ENCODE results near the gene GGACT.
"Not testable (repeated sequence)": the region's sequence is repeated elsewhere in the genome, so short reads cannot be mapped to it uniquely, and the experiment has no call there.

Gene GGACT

DNA sequence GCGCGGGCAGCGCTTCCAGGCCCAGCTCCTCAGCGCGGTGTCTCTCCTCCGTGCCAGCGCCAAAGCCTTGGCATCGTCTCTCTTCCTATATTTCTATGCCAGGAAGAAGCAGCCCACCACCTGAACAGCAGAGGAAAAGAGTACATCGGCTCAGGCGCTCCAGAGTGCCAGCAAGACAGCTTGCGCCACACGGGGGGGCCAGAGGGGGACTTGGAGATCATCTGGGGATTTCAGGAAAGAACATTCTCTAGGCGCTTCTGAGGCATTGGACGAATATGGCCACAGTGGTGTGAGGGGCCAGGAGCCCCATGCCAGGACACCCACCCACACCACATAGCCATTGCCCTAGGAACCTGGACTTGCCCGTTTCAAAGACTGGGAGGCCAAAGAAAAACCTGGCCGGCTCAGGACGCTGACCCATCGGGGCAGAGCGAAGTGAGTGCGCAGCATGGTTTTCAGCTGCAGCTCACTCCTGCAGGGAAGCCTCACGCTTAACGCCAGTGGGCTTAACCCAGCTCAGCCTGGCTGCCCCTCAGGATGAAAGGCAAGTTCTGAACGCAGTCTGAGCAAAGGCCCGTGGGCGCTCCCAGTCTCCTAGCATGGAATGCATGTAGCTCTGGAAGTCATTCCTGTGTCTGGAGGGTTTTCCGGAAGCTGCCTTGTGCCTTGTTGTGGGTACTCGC is 62.1 kb downstream of the GGACT start:
- H3K9ac ChIP-seq (ENCODE audit: low read depth, low read length) = no peak overlapping the region
- H3K27me3 ChIP-seq (ENCODE audit: insufficient read depth, low read length) = no peaks in the 10 kb centered on the region
- no peak overlapping the region for H3K4me3 ChIP-seq (ENCODE audit: low read length)
- H3K9me3 ChIP-seq (ENCODE audit: insufficient read depth, low read depth, low read length) = no peaks in the 10 kb centered on the region
- peaks cover 14% of the 10 kb centered on the region for H3K36me3 ChIP-seq (ENCODE audit: insufficient read depth, low read depth, low read length)
- H3K4me1 ChIP-seq (ENCODE audit: insufficient read depth, low read length) = peaks cover 22% of the 10 kb centered on the region
- H3K27ac ChIP-seq (ENCODE audit: low read length) = no peak overlapping the region

- Histone ChIP-seq H3K9ac (ENCODE audit: low read depth, low read length) (no peak overlapping the region), H3K4me1 (ENCODE audit: insufficient read depth, low read length) (peaks cover 25% of the 10 kb centered on the region), H3K36me3 (ENCODE audit: insufficient read depth, low read depth, low read length) (peaks cover 14% of the 10 kb centered on the region), H3K4me3 (ENCODE audit: low read length) (no peak overlapping the region), H3K9me3 (ENCODE audit: insufficient read depth, low read depth, low read length) (no peaks in the 10 kb centered on the region), H3K27ac (ENCODE audit: low read length) (no peak overlapping the region), H3K27me3 (ENCODE audit: insufficient read depth, low read length) (no peaks in the 10 kb centered on the region)
Observed at GRCh38 chr13:100525453-100526317, 62.9 kb downstream of the GGACT start.

DNA sequence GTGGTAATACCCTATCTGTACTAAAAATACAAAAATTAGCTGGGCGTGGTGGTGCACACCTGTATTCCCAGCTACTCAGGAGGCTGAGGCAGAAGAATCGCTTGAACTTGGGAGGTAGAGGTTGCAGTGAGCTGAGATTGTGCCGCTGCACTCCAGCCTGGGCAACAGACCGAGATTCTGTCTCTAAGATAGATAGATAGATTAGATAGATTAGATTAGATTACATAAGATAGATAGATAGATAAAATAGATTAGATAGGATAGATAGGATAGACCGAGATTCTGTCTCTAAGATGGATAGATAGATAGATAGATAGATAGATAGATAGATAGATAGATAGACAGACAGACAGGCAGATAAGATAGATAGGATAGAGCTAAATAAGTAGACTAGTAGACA is 63.9 kb downstream of the GGACT start:
- peaks cover 16% of the 10 kb centered on the region for H3K4me1 ChIP-seq (ENCODE audit: insufficient read depth, low read length)
- not testable (repeated sequence) for H3K9ac ChIP-seq (ENCODE audit: low read depth, low read length); H3K4me3 ChIP-seq (ENCODE audit: low read length); H3K27ac ChIP-seq (ENCODE audit: low read length); H3K27me3 ChIP-seq (ENCODE audit: insufficient read depth, low read length); H3K9me3 ChIP-seq (ENCODE audit: insufficient read depth, low read depth, low read length); H3K36me3 ChIP-seq (ENCODE audit: insufficient read depth, low read depth, low read length)

DNA sequence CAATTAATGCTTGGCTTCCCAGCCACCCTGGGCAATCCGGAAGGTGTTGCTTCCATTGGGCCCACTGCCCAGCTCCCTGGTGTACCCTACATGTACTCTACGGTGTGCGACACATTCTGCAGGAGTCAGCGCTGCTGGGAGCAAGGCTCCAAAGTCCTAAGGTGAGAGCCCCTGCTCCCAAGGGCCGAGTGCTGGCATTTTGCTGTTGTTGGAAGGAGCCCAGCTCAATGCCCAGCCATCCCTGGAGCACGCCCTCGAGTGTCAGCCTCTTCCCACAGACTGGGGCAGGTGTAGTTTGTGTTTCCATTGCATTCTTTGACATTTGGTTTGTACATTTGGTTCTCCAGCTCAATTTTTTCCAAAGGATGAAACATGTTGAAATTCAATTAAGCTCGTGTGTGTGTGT is 64.6 kb downstream of the GGACT start:
- Histone ChIP-seq H3K9me3 (ENCODE audit: insufficient read depth, low read depth, low read length) (no peaks in the 10 kb centered on the region), H3K27ac (ENCODE audit: low read length) (no peak overlapping the region), H3K9ac (ENCODE audit: low read depth, low read length) (no peak overlapping the region), H3K4me1 (ENCODE audit: insufficient read depth, low read length) (peaks cover 20% of the 10 kb centered on the region), H3K4me3 (ENCODE audit: low read length) (no peak overlapping the region), H3K36me3 (ENCODE audit: insufficient read depth, low read depth, low read length) (peaks cover 10% of the 10 kb centered on the region), H3K27me3 (ENCODE audit: insufficient read depth, low read length) (no peaks in the 10 kb centered on the region)

DNA sequence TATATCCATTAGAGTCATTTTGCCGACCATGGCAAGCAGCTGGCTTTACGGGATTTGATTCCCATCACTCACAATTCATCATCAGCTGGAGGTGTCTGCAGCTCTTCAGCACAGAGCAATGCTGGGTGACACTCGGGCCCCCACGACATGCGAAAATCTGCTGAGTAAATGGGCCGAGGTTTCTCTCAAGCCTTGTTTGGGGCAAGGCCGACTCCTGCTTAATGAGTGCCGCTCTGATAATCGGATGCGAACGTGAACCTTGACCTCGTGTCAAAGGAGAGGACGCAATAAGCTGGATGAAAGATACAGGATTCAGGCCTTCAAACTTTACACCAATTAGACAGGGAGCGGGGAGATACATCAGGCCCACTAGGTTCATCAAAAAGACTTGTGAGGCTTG is 65.2 kb downstream of the GGACT start:
- Histone ChIP-seq H3K9me3 (ENCODE audit: insufficient read depth, low read depth, low read length) (no peaks in the 10 kb centered on the region), H3K36me3 (ENCODE audit: insufficient read depth, low read depth, low read length) (peaks cover 9% of the 10 kb centered on the region), H3K27me3 (ENCODE audit: insufficient read depth, low read length) (no peaks in the 10 kb centered on the region), H3K4me3 (ENCODE audit: low read length) (no peak overlapping the region), H3K4me1 (ENCODE audit: insufficient read depth, low read length) (peaks cover 20% of the 10 kb centered on the region), H3K27ac (ENCODE audit: low read length) (no peak overlapping the region), H3K9ac (ENCODE audit: low read depth, low read length) (no peak overlapping the region)

DNA sequence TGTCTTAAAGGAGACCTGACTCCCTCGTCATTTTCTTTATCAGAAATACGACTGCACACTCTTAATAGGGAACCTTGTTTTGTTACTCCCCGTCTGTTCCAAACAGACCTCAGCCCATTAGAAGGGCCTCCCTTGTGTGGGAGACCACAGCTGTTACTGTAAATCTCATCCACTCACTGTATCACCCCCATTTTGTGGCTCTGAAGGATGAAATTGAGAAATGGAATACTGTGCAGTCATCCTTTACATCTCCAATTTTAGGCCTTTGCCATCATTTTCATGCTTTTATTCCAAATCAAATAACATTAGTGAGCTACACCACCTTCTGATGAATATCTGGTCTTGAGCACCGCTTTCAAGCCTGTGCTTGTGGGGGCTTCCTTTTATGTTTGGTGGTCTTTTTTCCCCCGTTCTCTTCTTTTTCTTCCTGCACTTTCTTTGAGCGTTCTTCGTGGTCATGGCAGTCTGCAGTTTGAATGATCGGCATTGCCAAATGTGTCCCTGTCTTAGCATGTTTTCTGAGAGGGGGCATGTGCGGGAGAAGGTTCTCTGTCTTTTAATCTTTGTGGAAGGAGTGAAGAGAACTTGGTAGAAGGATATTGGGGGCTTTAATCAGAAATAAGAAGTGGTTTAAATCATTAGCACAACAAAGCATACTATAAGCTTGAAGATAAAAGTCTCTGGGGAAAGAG is 65.8 kb downstream of the GGACT start:
- no peaks in the 10 kb centered on the region for H3K9me3 ChIP-seq (ENCODE audit: insufficient read depth, low read depth, low read length)
- H3K9ac ChIP-seq (ENCODE audit: low read depth, low read length) = no peak overlapping the region
- peaks cover 3% of the 10 kb centered on the region; the same call in 1 of the 2 replicates for H3K36me3 ChIP-seq (ENCODE audit: insufficient read depth, low read depth, low read length)
- no peaks in the 10 kb centered on the region for H3K27me3 ChIP-seq (ENCODE audit: insufficient read depth, low read length)
- no peak overlapping the region for H3K4me3 ChIP-seq (ENCODE audit: low read length)
- peaks cover 21% of the 10 kb centered on the region for H3K4me1 ChIP-seq (ENCODE audit: insufficient read depth, low read length)
- H3K27ac ChIP-seq (ENCODE audit: low read length) = no peak overlapping the region

DNA sequence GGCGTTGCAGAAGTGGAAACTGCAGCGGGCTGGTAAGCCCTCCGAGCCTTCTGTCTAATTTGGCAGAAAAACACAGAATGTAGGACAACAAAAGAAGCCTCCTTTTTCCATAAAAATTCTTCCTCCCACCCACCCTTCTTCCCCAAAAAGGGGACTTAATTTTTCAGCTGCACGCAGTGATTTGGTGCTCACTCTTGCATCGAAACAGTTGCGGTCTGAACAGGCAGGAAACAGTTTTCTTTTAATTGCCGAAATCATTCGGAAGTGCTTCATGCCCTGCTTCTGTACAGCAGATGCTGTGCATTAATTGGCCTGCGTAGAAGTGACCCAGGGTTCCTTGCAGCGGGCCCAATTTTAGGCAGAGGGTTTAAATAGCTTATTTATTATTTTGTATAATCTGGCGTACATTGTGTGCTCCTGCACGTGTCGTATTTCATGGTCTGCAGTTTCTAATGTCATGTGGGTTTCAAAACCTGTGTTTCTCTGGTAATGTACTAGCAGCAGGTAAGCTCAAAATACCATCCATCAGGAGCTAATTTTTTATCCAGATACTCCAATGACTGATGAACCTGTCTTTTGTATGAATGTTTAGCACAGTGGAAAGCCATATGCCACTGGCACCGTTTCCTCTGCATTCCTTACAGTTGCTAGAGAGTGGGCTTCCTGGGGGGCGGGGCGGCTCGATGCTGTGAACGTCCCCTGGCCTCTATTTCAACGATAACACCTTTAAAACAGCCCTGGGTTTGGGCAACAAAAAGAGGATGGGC is 66.6 kb downstream of the GGACT start:
- no peak overlapping the region for H3K4me3 ChIP-seq (ENCODE audit: low read length)
- no peak overlapping the region for H3K27ac ChIP-seq (ENCODE audit: low read length)
- no peaks in the 10 kb centered on the region for H3K36me3 ChIP-seq (ENCODE audit: insufficient read depth, low read depth, low read length)
- no peaks in the 10 kb centered on the region for H3K27me3 ChIP-seq (ENCODE audit: insufficient read depth, low read length)
- H3K9me3 ChIP-seq (ENCODE audit: insufficient read depth, low read depth, low read length) = no peaks in the 10 kb centered on the region
- H3K9ac ChIP-seq (ENCODE audit: low read depth, low read length) = peak overlapping the region; percentile 13; the same call in 1 of the 2 replicates
- peaks cover 27% of the 10 kb centered on the region for H3K4me1 ChIP-seq (ENCODE audit: insufficient read depth, low read length)

- H3K4me3 ChIP-seq (ENCODE audit: low read length) = no peak overlapping the region
- no peaks in the 10 kb centered on the region; the same call in 1 of the 2 replicates for H3K36me3 ChIP-seq (ENCODE audit: insufficient read depth, low read depth, low read length)
Observed at GRCh38 chr13:100520936-100521850, 67.4 kb downstream of the GGACT start.

DNA sequence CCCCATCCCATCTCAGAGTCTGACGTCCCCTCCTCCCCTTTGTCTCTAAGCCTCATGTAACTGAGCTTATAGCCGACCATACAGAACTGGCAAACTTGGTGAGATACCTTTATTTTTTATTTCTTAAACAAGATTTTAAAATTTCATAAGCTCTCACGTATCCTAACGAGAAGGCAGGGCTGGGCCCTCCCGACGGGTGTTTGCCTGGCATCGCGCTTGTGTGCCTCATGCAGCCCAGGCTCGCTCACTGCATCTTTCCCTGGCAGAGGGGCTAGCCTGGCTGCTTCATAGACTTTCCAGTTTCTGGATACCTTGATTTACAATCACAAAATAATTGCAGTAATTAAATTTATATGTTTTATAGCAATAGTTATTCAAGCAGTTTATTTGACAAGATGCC is 69.0 kb downstream of the GGACT start:
- H3K9me3 ChIP-seq (ENCODE audit: insufficient read depth, low read depth, low read length) = no peaks in the 10 kb centered on the region
- no peak overlapping the region for H3K9ac ChIP-seq (ENCODE audit: low read depth, low read length)
- H3K27ac ChIP-seq (ENCODE audit: low read length) = no peak overlapping the region
- no peaks in the 10 kb centered on the region for H3K27me3 ChIP-seq (ENCODE audit: insufficient read depth, low read length)
- H3K4me3 ChIP-seq (ENCODE audit: low read length) = no peak overlapping the region
- no peaks in the 10 kb centered on the region; the same call in 1 of the 2 replicates for H3K36me3 ChIP-seq (ENCODE audit: insufficient read depth, low read depth, low read length)
- H3K4me1 ChIP-seq (ENCODE audit: insufficient read depth, low read length) = peaks cover 32% of the 10 kb centered on the region

More at GRCh38 chr13:100520936-100521850, 67.4 kb downstream of the GGACT start:
- no peaks in the 10 kb centered on the region for H3K27me3 ChIP-seq (ENCODE audit: insufficient read depth, low read length)
- no peak overlapping the region for H3K27ac ChIP-seq (ENCODE audit: low read length)
- no peaks in the 10 kb centered on the region for H3K9me3 ChIP-seq (ENCODE audit: insufficient read depth, low read depth, low read length)
- peak overlapping the region; percentile 64; the same call in 1 of the 2 replicates for H3K9ac ChIP-seq (ENCODE audit: low read depth, low read length)
- H3K4me1 ChIP-seq (ENCODE audit: insufficient read depth, low read length) = peaks cover 27% of the 10 kb centered on the region

- Histone ChIP-seq H3K9ac (ENCODE audit: low read depth, low read length) (no peak overlapping the region), H3K4me1 (ENCODE audit: insufficient read depth, low read length) (peaks cover 43% of the 10 kb centered on the region)
Observed at GRCh38 chr13:100518394-100519062, 70.1 kb downstream of the GGACT start.

More at GRCh38 chr13:100518394-100519062, 70.1 kb downstream of the GGACT start:
- Histone ChIP-seq H3K9me3 (ENCODE audit: insufficient read depth, low read depth, low read length) (no peaks in the 10 kb centered on the region), H3K27me3 (ENCODE audit: insufficient read depth, low read length) (no peaks in the 10 kb centered on the region), H3K27ac (ENCODE audit: low read length) (no peak overlapping the region), H3K4me3 (ENCODE audit: low read length) (no peak overlapping the region), H3K36me3 (ENCODE audit: insufficient read depth, low read depth, low read length) (no peaks in the 10 kb centered on the region; the same call in 1 of the 2 replicates)

Measured in iPS-20b (cell line).